Stimulated activated CD4-positive, alpha-beta T cell treated with anti-CD3 and anti-CD28 coated beads, Interleukin-1b, Interleukin-23, amount 100 ng/mL, for 24 hours (primary cell): ENCODE measurements around the gene PLA2G2E.

Experiments used
- DNase-seq, 4 experiments: peaks; one replicate each; pipeline ENCODE4 v3.0.0-alpha.2; 2020; ENCODE audit warnings: low read depth in 4 of 4, low spot score in 1 of 4

The PLA2G2E gene

DNA sequence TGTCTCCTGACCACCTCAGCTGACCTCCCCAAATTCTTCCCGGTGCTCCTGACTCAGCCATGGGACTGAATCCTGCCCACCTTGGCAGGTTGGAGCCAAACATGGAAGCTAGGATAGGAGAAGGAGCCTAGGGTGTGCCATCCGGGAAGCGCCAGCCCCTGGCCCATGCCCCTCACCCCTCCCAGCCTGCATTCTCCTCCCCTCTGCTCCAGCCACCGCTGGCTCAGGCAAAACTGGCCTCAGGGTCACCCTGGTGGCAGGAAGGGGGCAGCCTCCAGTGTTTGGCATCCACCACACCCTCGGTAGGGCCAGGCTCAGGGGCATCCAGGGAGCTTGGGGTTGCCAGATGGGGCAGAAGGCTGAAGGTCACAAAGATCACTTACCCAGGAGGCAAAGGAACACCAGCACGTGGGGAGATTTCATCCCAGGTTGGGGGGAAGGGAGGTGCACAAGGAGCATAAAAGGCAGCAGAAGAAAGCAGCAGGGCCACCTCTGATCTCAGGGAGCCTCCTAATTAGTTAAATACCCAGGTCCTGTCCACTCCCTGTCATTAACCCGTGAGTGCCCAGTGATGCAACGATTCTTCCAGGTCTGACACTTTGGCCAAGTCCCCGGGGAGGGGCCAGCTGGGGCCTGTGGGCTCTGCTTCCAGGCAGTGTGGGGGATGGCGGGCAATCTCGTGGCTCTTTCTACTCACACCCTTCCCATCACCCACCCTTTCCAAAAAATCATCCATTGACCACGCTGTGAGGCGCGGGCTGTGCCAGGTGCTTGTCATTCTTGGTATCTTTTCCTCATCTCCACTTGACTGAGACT lies at the start of gene PLA2G2E:
Gene PLA2G2E (minus strand): TSS at position 481 of the 816 bp plus-strand sequence. CDS start 58 bp downstream, at position 423.
- no peak for DNase-seq

- DNase-seq, result no peak
These were observed 48.2 kb upstream of the PLA2G2E start for GRCh38 chr1:19971664-19972063.

DNA sequence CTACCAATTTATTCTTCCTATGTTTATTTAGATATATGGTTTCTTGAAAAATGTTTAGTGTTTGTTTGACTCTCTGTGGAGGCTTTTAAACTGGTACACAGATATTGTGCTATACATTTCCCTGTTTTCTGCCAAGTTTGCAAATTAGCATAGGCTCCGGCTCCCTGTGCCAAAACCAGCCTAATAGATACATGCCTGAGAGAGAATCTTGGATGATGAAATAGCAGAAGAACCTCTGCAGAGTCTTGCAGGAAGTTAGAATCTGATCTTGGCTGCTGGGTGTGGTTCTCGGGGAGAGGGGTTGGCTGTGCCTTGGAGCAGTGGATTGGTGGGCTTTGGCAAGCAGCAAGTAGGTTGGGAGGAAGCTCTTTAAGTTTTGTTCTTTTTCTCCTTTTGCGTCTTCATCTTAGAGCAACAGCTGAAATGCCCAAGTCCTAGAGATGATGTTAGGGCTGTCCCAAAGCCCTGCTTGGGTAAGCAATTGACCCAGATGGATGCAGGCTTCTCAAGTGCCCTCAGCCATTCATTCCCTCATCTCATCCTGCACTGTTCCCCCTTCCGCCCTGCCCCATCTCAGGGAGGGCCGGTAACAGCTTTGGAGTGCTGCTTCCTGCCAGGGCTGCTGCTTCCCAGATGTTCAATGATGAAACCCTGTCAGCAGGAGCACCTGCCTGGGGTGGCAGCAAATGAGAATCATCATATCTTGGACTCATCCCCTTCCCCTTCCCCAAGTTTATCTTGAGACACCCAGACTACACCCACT lies 46.7 kb upstream of the PLA2G2E start:
- DNase-seq, result no peak

DNA sequence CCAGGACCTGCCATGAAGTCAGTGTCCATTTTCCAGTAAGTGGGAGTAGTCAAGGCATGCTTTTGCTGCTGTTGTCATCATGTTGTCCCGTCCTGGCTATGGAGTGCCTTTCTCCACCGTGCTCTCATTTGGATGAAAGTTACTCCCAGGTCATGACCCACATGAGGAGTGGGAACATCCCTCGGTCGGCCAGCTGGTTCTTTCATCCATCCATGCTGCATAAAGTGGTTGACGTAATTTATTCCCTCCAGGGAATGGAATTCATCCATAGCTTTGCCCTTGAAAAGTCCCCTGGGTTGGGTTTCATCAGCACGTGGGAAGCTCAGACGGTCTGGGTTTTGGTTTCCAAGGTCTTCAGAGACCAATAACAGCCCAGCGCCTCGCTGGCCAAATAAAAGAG lies 44.4 kb upstream of the PLA2G2E start:
- DNase-seq, result no peak

- DNase-seq, result no peak
These were observed 41.1 kb upstream of the PLA2G2E start for GRCh38 chr1:19964542-19964941.

DNA sequence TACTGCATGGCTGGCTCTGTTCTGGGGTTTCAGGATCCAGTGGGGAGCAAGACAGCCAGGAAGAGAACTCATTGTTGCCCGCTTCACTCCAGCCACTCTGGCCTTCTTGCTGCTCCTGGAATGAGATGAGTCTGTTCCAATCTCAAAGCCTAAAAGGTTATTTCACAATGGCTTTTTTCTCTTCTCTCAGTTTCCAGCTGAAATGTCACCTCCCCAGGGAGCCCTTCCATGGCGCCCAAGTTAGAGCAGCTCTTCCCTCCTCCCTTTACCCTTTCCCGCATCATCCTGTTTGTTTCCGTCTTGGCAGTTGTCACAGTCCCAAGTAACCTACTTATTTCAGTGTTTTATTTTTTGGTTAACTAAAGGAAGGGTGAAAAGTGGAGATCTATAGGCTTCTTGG lies 40.2 kb upstream of the PLA2G2E start:
- no peak for DNase-seq

- no peak for DNase-seq
These were observed 37.2 kb upstream of the PLA2G2E start for GRCh38 chr1:19960591-19960990.

DNA sequence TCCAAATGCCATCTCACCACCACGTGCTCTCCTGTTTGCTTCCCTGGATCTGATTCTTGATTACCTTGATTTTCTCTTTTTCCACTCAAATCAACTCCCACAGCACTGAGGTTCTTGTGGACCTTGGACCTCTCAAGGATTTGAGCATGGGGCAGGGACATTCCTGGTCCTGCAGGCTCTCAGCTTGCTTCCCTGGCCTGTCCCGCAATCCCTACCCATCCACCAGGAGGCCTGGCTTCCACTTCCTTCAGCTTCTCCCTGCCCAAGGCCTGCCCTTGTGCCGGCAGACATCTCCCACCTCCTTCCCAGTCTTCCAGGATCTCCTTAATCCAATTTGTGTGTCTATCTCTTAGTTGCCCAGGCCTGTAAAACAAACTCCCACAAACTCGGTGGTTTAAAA lies 34.4 kb upstream of the PLA2G2E start:
- DNase-seq, result no peak

DNA sequence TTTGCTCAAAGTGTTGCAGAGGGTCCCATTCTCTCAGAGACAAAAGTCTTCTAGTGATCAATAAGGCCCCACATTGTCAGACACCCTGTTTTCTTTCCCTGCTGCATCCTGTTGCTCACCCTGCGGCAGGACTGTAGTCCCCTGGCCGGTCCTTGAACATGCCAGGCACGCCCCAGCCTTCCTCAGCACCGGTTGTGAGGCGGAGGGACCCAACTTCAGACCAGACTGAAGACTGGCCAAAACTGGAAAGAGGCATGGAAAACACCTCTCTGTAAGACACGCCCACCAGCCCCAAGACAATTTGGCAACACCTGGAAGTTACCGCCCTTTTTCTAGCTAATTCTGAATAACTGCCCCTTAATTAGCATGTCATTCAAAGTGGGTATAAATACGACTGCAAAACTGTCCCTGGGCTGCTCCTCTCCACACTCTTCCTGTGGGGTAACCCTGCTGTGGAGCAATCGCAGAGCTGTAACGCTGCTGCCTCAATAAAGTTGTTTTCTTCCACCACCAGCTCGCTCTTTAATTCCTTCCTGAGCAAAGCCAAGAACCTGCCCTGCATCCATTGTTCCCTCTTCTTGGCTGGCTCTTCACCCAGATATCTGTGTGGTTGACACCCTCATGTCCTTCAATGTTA lies 32.2 kb upstream of the PLA2G2E start:
- DNase-seq, result no peak

DNA sequence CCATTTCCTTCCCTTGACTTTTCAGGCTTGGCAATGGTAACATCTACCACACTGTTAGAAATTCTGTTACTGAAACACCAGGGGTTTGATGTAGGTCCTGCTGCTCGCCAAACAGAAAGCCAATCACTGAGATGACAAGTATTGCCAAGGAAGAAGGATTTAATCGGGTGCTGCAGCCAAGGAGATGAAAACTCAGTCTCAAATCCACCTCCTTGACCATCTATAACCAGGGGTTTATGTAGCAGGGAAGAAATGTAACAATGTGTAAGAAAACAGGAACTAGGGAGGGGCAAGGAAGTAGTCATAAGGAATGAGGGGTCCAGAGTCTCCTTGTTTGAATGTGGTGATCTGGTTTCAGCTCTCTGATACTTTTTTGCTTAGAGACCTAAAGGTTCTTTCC lies 30.6 kb upstream of the PLA2G2E start:
- no peak for DNase-seq

DNA sequence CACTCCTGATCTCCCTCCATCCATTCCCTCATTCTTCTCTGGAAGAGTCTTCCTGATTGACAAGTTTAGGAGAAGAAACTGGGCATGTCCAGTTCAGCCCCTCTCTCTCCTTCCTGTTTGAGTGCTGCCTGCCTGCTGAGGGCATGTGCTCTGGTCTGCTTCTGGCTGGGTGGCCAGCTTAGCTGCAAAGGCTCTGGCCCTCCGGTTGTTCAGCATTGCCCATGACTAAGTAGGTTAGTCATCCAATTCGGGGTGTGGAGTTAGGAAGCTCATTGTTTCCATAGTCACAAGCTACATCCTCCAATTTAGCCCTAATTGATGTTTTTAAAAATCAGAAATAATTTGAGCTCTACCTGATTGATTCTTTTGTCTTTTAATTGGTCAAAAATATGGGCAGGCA lies 25.6 kb upstream of the PLA2G2E start:
- no peak for DNase-seq

DNA sequence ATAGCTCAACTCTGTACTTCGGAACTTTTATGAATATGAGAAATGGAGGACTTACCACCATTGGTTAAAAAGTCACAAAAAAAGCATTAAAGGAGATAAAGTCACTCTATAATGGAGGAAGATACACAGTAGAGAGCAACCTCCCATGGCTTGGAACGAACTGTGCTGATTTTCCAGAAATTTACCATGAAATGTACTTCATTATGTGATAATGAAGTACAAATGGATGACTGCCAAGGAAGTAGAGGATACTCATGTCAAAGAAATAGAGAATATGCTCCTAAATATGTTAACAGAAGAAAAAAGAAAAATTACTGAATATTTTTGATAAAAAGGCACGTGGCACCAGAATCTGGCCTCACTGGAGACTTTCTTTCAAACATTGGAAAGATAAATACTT lies 23.6 kb upstream of the PLA2G2E start:
- DNase-seq, result no peak

DNA sequence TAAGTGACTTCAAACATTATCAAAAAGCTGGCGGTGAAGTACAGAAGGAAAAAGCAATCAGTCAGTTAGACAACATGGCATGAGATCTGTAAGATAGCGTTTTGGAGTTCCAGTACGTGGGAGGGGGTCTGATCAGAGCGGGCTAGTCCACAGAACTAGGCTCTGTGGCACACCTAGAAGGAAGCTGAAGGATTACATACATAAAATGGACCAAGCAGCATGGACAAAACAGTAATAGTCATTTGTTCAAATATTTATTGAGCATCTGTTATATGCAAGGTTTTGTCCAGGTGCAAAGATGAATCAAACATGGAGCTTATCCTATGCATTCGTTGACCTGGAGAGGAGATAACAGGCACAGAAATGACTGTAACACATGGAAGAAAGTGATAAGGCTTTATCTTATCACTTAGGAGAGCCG lies 22.9 kb upstream of the PLA2G2E start:
- DNase-seq, result no peak

DNA sequence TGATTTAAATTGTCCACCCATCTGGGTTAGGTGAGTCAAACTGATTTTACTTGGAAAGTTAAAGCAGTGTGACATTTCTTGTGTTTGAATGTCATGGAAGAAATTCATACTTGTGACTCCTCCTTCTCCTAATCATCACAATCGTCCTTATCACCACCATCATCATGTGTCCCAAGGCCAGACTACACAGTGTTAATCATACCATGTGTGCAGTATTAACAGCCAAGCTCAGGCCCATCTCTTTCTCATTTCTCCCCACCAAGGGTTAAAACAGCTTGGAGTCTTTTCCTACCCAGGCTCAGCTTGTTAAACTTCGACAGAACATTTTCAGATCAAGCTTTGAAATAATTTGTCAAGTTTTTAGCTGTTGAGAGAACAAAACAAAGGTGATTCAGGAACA lies 22.5 kb upstream of the PLA2G2E start:
- DNase-seq, result no peak

DNA sequence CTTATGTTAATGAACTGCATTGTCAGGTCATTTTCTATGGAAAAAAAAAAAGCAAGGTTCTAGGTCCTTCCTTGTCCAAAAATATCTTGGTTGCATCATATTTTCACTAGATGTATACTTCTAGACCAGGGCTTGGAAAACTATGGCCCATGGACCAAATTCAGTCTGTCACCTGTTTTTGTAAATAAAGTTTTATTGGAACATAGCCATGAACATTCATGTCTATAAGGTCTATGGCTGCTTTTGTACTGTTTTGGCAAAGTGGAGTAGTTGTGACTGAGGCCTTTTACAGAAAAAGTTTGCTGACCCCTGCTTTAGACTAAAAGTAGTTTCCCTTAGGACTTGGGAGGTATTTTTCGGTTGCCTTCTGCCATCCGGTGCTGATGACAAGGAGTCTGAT lies 19.2 kb upstream of the PLA2G2E start:
- no peak for DNase-seq

DNA sequence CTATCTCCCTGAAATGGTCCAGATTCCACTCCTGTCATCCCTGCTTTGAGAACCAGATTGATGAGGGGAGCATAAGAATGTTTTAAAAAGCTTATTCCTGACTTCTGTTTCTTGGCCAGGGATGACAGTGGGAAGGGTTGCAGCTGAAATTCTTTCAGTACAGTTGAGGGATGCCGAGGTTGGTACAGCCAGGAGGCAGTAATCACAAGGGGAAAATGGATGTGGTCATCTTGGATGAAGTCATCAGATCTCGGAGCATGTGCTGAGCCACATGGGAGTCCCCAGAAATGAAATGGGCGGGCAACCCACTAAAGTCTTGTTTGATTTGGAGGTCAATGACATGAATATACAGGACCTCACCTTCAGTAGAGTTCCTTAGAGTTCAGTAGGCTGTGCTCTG lies 18.7 kb upstream of the PLA2G2E start:
- no peak for DNase-seq

DNA sequence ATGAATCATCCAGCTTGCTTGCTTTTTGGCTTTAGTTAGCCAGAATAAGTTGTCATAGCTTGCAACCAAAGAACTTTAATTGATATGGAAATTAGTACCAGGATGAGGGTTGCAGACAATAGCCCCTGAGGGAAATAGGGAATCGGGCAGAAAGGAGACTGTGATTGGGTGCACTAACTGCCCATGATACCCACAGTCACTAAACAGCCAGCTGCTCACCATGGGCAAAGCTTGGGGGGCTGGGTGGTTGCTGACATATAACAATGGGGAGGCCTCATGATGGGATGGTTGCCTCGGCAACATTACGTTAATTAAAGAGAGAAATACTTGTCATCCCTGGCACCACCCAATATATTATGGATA lies 17.8 kb upstream of the PLA2G2E start:
- no peak for DNase-seq

DNA sequence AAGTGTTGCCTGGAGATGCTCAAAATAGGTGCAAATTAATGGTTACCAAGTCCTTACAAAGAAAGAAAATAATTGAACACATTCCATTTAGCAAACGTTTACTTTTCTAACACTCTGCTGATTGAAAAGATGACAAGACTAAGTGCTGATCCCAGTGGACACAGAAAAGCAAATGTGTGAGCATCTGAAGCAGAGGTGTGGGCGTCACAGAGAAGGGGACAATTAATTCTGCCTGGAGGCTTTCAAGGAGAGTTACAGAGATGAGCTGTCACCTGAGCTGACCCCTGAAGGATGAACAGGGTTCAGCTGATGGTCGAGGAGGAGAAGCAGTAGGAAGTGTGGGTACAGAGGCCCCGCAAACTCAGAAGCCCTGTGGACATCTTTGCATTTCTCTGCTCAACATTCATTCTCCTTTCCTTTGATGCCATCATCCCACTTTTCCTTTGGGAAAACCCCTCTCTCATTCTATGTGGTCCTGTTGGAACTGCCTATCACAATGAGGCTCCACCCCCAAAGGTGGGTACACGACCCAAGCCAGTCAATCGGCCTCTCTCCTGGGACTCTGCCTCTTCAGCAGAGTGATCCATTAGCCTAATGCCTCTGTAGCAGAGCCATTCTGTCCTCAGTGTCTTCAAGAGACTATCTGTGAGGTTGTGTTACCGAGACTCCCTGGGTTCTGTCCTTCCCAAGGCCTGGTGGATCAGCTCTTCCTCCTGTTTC lies 17.2 kb upstream of the PLA2G2E start:
- DNase-seq, result no peak

GRCh38 chr1:19938472-19938871 lies 15.1 kb upstream of the PLA2G2E start:
- no peak for DNase-seq

GRCh38 chr1:19936061-19936750 lies 12.8 kb upstream of the PLA2G2E start:
- no peak for DNase-seq

DNA sequence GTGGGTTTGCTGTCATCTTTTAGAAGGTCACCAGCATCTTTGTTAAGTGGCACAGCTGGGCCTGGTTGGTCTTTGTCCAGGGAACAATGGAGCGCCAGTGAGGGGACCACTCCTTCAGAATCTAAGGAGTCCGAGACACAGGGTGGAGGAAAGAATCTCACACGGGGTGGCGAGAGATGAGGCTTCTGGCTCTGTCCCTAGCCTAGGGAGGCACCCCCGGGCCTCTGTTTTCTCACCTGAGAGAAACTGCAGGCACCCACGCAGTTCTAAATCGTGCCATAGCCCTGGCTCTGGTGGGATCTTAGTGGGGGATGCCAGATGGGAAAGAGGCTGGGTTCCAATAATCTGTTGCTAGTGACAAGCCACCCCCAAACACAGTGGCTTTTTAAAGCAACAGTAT lies 10.9 kb upstream of the PLA2G2E start:
- DNase-seq, result no peak
